NCI-H128 (cell line): ENCODE results near the gene ANKS1B.
A peak's percentile ranks its signal among the peaks of the same experiment; 100 is the strongest.

ENCODE experiments used
- DNase-seq: peaks from one replicate; lab custom pipeline; 2025; ENCODE audit not compliant: unreplicated experiment; lab: John Stamatoyannopoulos, UW

ANKS1B gene

GRCh38 chr12:99092100-99092851 lies 892.5 kb downstream of the ANKS1B start:
- DNase-seq = no peak

- DNase-seq = peak; percentile 42
These were observed 897.5 kb downstream of the ANKS1B start for GRCh38 chr12:99087278-99087677.

GRCh38 chr12:99079811-99080210 lies 904.9 kb downstream of the ANKS1B start:
- DNase-seq = no peak

GRCh38 chr12:99068993-99069747 lies 915.6 kb downstream of the ANKS1B start:
- peak; percentile 56 for DNase-seq

GRCh38 chr12:99067171-99067785 lies 917.5 kb downstream of the ANKS1B start:
- DNase-seq = no peak

- no peak for DNase-seq
These were observed 918.0 kb downstream of the ANKS1B start for GRCh38 chr12:99066726-99067125.

GRCh38 chr12:99063182-99063581 lies 921.6 kb downstream of the ANKS1B start:
- DNase-seq = no peak

- DNase-seq = no peak
These were observed 924.8 kb downstream of the ANKS1B start for GRCh38 chr12:99059824-99060511.

- DNase-seq = no peak
These were observed 927.1 kb downstream of the ANKS1B start for GRCh38 chr12:99057670-99058069.

GRCh38 chr12:99056186-99056585 lies 928.5 kb downstream of the ANKS1B start:
- DNase-seq = no peak

GRCh38 chr12:99055299-99055698 lies 929.4 kb downstream of the ANKS1B start:
- no peak for DNase-seq

GRCh38 chr12:99054601-99055128 lies 930.1 kb downstream of the ANKS1B start:
- DNase-seq = no peak

GRCh38 chr12:99053616-99054362 lies 930.9 kb downstream of the ANKS1B start:
- no peak for DNase-seq

- DNase-seq = no peak
These were observed 935.0 kb downstream of the ANKS1B start for GRCh38 chr12:99049774-99050173.

GRCh38 chr12:99045158-99045557 lies 939.6 kb downstream of the ANKS1B start:
- DNase-seq = no peak

GRCh38 chr12:99043319-99043914 lies 941.3 kb downstream of the ANKS1B start:
- peak; percentile 37 for DNase-seq

GRCh38 chr12:99042226-99042625 lies 942.5 kb downstream of the ANKS1B start:
- DNase-seq = no peak

- DNase-seq = no peak
These were observed 945.2 kb downstream of the ANKS1B start for GRCh38 chr12:99039367-99040120.

GRCh38 chr12:99036566-99036965 lies 948.2 kb downstream of the ANKS1B start:
- DNase-seq = no peak
